ENCODE results near the gene COQ10B.

DNA sequence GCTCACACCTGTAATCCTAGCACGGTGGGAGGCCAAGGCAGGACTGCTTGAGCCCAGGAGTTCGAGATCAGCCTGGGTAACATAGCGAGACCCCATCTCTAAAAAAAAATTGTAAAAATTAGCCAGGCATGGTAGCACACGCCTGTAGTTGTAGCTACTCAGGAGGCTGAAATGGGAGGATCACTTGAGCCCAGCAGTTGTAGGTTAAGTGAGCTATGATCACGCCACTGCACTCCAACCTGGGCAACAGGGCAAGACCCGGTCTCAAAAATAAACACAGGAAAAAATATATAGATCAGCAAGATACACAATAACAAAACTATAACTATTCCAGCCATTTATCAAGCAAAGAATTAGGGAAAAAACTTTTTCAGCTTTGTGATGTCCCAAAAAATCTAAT, 21.5 kb upstream of the COQ10B start:
- TF ChIP-seq, protein P1, sequence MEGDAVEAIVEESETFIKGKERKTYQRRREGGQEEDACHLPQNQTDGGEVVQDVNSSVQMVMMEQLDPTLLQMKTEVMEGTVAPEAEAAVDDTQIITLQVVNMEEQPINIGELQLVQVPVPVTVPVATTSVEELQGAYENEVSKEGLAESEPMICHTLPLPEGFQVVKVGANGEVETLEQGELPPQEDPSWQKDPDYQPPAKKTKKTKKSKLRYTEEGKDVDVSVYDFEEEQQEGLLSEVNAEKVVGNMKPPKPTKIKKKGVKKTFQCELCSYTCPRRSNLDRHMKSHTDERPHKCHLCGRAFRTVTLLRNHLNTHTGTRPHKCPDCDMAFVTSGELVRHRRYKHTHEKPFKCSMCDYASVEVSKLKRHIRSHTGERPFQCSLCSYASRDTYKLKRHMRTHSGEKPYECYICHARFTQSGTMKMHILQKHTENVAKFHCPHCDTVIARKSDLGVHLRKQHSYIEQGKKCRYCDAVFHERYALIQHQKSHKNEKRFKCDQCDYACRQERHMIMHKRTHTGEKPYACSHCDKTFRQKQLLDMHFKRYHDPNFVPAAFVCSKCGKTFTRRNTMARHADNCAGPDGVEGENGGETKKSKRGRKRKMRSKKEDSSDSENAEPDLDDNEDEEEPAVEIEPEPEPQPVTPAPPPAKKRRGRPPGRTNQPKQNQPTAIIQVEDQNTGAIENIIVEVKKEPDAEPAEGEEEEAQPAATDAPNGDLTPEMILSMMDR (IDR thresholded peaks at IDR 0.05): no peak
- no peak for TF ChIP-seq POLR2A (IDR thresholded peaks at IDR 0.05)
